NCI-H345 treated with DMSO at 0.1 percent for 48 hours (cell line): ENCODE data around the gene HOXC9.

ENCODE experiments used
- DNase-seq: peaks from one replicate; lab custom pipeline; 2025; ENCODE audit not compliant: unreplicated experiment; lab: John Stamatoyannopoulos, UW

Gene HOXC9

GRCh38 chr12:54025499-54026405 is 25.8 kb downstream of the HOXC9 start:
- DNase-seq = no peak

DNA sequence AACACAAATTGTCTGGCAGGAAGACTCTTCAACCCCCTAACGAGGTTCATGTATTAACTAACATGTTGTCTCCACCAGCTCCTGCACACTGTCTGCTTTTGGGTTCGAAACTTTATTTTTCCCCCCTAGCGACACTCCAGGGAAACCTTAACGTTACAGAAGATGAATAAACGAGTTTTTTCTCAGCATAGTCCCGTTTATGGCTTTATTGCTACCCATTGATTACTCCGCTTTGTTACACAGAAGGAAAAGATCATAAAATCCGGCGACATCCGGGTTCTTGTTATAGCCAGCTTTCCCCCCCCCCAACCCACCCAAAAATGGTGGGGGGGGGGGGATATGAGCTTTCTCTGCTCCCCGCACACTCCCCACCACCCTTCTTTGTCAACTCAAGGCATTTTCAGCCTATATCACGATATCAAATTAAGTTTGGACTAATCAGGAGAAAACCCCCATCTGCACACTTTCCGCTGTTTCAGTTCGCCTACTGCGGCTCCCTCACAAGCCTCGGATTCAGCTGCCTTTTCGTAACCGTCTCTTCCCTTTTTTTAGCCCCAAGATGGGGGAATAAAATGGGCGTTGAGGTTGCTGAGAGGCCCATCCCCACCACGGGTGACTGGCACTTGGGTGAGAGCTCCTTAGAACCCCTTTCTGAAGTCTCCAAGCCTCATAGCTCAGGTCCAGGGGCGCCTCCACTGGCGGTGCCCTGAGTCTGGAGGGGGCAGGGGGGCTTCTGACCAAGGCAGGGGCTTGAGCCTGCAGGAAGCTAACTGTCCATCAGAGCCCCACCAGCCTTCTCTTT is 26.9 kb downstream of the HOXC9 start:
- DNase-seq = no peak

- no peak for DNase-seq
These were observed 27.5 kb downstream of the HOXC9 start for GRCh38 chr12:54027442-54027786.

DNA sequence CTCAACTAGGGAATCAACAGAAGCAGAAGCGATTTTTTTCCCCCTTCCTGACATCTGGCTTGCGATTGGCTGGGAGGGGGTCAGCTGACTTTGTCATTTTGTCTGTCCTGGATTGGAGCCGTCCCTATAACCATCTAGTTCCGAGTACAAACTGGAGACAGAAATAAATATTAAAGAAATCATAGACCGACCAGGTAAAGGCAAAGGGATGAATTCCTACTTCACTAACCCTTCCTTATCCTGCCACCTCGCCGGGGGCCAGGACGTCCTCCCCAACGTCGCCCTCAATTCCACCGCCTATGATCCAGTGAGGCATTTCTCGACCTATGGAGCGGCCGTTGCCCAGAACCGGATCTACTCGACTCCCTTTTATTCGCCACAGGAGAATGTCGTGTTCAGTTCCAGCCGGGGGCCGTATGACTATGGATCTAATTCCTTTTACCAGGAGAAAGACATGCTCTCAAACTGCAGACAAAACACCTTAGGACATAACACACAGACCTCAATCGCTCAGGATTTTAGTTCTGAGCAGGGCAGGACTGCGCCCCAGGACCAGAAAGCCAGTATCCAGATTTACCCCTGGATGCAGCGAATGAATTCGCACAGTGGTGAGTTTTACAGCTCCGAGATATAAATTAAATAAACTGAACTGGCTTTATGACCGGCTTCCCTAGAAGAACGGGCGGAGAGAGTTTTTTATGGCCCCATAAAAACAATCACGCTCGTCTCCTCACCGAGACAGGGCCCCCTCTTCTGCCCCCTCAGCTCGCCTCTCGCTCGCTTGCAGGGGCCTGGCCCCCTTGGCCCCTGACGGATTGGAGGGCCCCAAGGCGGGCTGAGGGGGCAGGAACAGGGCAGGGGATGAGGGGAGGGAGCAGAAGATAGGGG is 28.6 kb downstream of the HOXC9 start, which contains the start of gene HOXC6:
Gene HOXC6 (plus strand): TSS at position 127 of the 888 bp plus-strand sequence. CDS start 82 bp downstream, at position 209.
- DNase-seq = no peak

- DNase-seq = no peak
These were observed 29.8 kb downstream of the HOXC9 start for GRCh38 chr12:54029529-54030441.

GRCh38 chr12:54030442-54030801 is 30.5 kb downstream of the HOXC9 start:
- no peak for DNase-seq

- DNase-seq = no peak
These were observed 31.0 kb downstream of the HOXC9 start for GRCh38 chr12:54030889-54031471.

DNA sequence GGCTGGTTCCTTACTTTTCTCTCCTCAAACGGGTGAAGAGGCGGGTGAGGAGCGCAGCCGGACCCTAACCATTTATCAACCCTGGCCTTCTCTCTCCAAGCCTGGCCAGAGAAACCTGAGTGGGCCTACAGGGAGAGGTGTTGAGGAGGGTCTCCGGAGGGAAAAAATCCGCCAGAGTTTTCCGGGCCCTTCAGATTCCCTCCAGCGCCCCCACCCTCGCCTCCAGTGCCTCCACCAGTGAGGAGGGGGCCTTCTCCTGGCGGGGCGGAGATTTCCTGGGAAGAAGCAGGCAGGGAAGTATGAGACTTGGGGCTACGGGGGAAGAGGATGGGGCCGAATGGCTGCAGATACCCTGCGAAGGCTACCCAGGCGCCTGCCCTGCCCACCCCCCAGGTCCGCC is 31.5 kb downstream of the HOXC9 start:
- no peak for DNase-seq

- DNase-seq = no peak
These were observed 32.2 kb downstream of the HOXC9 start for GRCh38 chr12:54032086-54032619.

DNA sequence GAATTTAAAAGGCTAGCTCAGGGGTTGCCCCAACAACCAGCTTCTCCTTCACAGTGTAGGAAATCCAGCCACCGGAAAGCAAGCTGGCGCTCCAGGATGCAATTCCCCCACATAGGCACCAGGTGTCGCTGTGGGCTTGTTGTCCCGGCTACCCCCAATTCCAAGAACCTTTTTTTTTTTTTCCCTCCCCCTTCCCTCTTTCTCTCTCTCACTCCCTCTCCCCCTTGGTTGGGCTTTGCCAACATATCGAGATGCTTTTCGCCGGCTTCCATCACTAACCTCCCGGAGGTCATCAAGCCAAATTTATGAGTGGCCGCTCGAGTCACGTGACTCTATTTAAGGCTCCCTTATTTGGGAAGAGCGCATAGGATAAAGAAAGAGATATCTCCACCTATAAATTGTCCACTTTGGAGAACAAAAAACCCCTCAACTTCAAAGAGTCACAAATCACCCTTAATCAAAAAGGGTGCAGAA is 32.7 kb downstream of the HOXC9 start, which contains the start of gene HOXC5:
Gene HOXC5 (plus strand): TSS at position 424 of the 474 bp plus-strand sequence. CDS start 73 bp downstream, outside the sequence.
- DNase-seq = peak; percentile 56

GRCh38 chr12:54033106-54033979 is 33.4 kb downstream of the HOXC9 start:
- DNase-seq = no peak

DNA sequence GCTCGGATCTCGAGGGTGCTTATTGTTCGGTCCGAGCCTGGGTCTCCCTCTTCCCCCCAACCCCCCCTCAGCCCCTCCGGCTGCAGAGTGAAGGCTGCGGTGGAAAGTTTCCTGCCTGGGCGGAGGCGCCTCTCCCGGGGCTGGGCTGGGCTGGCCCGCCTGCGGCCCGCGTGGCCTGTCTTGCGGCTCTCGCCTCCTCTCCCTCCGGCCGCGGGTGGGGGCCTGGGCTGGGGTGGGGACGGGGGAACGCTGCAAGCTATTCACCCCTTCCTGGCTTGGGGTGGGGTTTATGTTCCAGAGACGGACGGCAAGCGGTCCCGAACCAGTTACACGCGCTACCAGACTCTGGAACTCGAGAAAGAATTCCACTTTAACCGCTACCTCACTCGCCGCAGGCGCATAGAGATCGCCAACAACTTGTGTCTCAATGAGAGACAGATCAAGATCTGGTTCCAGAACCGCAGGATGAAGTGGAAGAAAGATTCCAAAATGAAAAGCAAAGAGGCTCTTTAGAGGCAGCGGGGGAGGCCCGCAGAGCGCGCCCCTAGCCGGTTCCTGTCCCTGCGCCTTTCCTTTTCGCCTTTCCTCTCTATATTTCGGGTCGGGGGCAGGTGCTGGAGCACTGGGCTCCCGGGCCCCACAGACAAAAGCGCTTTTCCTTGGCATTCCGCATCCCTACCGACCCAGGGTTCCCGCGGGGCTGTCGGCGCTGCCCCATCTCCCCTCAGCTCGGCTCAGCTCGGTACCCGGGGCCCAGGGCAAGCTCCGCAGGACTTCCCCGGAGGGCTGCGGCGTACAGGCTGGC is 34.2 kb downstream of the HOXC9 start:
- DNase-seq = no peak

- no peak for DNase-seq
These were observed 34.9 kb downstream of the HOXC9 start for GRCh38 chr12:54034785-54035310.

- no peak for DNase-seq
These were observed 35.8 kb downstream of the HOXC9 start for GRCh38 chr12:54035568-54036264.

GRCh38 chr12:54036620-54037359 is 36.8 kb downstream of the HOXC9 start:
- peak; percentile 51 for DNase-seq
